ENCODE results near the gene AKT1S1. TPM values are rescaled to one million over a fixed set of nuclear protein-coding genes. Genes with fewer than 3 reads are reported as not detected.

The AKT1S1 gene
- total RNA-seq, 1 donor from 2014 or later = 2.3 TPM

- Histone ChIP-seq H4K20me1 (ENCODE audit: low read depth) (peaks cover 29% of the 10 kb centered on the region), H3K9ac (no peak overlapping the region), H3K27ac (no peak overlapping the region), H3K4me3 (no peak overlapping the region), H2AFZ (replicated peaks) (no peak overlapping the region), H3F3A (ENCODE audit: low read depth) (no peaks in the 10 kb centered on the region), H3K4me1 (no peaks in the 10 kb centered on the region), H3K4me2 (no peak overlapping the region), H3K79me2 (ENCODE audit: low read depth) (no peaks in the 10 kb centered on the region), H3K9me3 (ENCODE audit: low read depth) (no peaks in the 10 kb centered on the region), H3K27me3 (no peaks in the 10 kb centered on the region), H3K36me3 (no peaks in the 10 kb centered on the region)
- no peaks in the 10 kb centered on the region for H3K9me3 Mint-ChIP-seq
- TF ChIP-seq CTCF (IDR thresholded peaks at IDR 0.05) (no peak), EZH2phosphoT487 (IDR thresholded peaks at IDR 0.05) (no peak), EZH2 (IDR thresholded peaks at IDR 0.05) (no peak)
- peaks cover 28% of the 10 kb centered on the region for H3K36me3 Mint-ChIP-seq
- no peak for DNase-seq (ENCODE audit: low spot score)
- H3K4me3 Mint-ChIP-seq = no peak overlapping the region
- no peaks in the 10 kb centered on the region for H3K4me1 Mint-ChIP-seq
- peaks cover 4% of the 10 kb centered on the region for H3K27me3 Mint-ChIP-seq (ENCODE audit: insufficient read depth, low read depth)
- H3K27ac Mint-ChIP-seq = no peak overlapping the region
Observed at GRCh38 chr19:49830766-49831165, 46.4 kb downstream of the AKT1S1 start.

GRCh38 chr19:49829721-49830120 lies 47.4 kb downstream of the AKT1S1 start:
- Histone ChIP-seq H3K4me1 (no peaks in the 10 kb centered on the region), H3K79me2 (ENCODE audit: low read depth) (peaks cover 9% of the 10 kb centered on the region), H2AFZ (replicated peaks) (no peak overlapping the region), H3K9me3 (ENCODE audit: low read depth) (no peaks in the 10 kb centered on the region), H3K36me3 (no peaks in the 10 kb centered on the region), H3K27ac (no peak overlapping the region), H4K20me1 (ENCODE audit: low read depth) (peaks cover 35% of the 10 kb centered on the region), H3K4me3 (no peak overlapping the region), H3K4me2 (no peak overlapping the region), H3K9ac (no peak overlapping the region), H3F3A (ENCODE audit: low read depth) (no peaks in the 10 kb centered on the region), H3K27me3 (no peaks in the 10 kb centered on the region)
- no peak overlapping the region for H3K27ac Mint-ChIP-seq
- no peaks in the 10 kb centered on the region for H3K9me3 Mint-ChIP-seq
- H3K27me3 Mint-ChIP-seq (ENCODE audit: insufficient read depth, low read depth) = peaks cover 4% of the 10 kb centered on the region
- H3K4me3 Mint-ChIP-seq = no peak overlapping the region
- TF ChIP-seq EZH2 (IDR thresholded peaks at IDR 0.05) (no peak), EZH2phosphoT487 (IDR thresholded peaks at IDR 0.05) (no peak), CTCF (IDR thresholded peaks at IDR 0.05) (no peak)
- no peak for DNase-seq (ENCODE audit: low spot score)
- no peaks in the 10 kb centered on the region for H3K4me1 Mint-ChIP-seq
- peaks cover 23% of the 10 kb centered on the region for H3K36me3 Mint-ChIP-seq

GRCh38 chr19:49829200-49829599 lies 48.0 kb downstream of the AKT1S1 start:
- H3K27me3 Mint-ChIP-seq (ENCODE audit: insufficient read depth, low read depth) = peaks cover 4% of the 10 kb centered on the region
- H3K27me3 ChIP-seq = no peaks in the 10 kb centered on the region
- no peak overlapping the region for H2AFZ ChIP-seq (replicated peaks)

More at GRCh38 chr19:49829200-49829599, 48.0 kb downstream of the AKT1S1 start:
- peaks cover 14% of the 10 kb centered on the region for H3K79me2 ChIP-seq (ENCODE audit: low read depth)
- DNase-seq (ENCODE audit: low spot score) = no peak
- no peaks in the 10 kb centered on the region for H3K9me3 ChIP-seq (ENCODE audit: low read depth)
- Mint-ChIP-seq H3K4me3 (no peak overlapping the region), H3K27ac (no peak overlapping the region), H3K9me3 (no peaks in the 10 kb centered on the region), H3K36me3 (peaks cover 22% of the 10 kb centered on the region), H3K4me1 (no peaks in the 10 kb centered on the region)
- no peak overlapping the region for H3K4me2 ChIP-seq
- H3K4me1 ChIP-seq = no peaks in the 10 kb centered on the region
- no peaks in the 10 kb centered on the region for H3F3A ChIP-seq (ENCODE audit: low read depth)
- H4K20me1 ChIP-seq (ENCODE audit: low read depth) = peaks cover 34% of the 10 kb centered on the region
- no peaks in the 10 kb centered on the region for H3K36me3 ChIP-seq
- no peak overlapping the region for H3K27ac ChIP-seq
- no peak for TF ChIP-seq CTCF (IDR thresholded peaks at IDR 0.05)
- TF ChIP-seq EZH2phosphoT487 (IDR thresholded peaks at IDR 0.05) = no peak
- no peak for TF ChIP-seq EZH2 (IDR thresholded peaks at IDR 0.05)
- no peak overlapping the region for H3K4me3 ChIP-seq
- no peak overlapping the region for H3K9ac ChIP-seq

Measured in neural progenitor cell (in vitro differentiated cells).